Measurements from ENCODE around the gene DSCAM.

The DSCAM gene

GRCh38 chr21:40018871-40019475 is 828.0 kb downstream of the DSCAM start:
- H3K27ac ChIP-seq (ENCODE audit: low read depth, low read length) = no peak overlapping the region
- no peak overlapping the region for H3K4me2 ChIP-seq (ENCODE audit: low read depth, low read length, poor library complexity, severe bottlenecking)
- H3K27me3 ChIP-seq (ENCODE audit: low read length) = no peaks in the 10 kb centered on the region
- H3K9me3 ChIP-seq (ENCODE audit: insufficient read depth, low read length) = no peaks in the 10 kb centered on the region
- no peak overlapping the region for H3K9ac ChIP-seq (ENCODE audit: low read length)
- no peak for TF ChIP-seq EZH2phosphoT487 (conservative IDR thresholded peaks at IDR 0.05; ENCODE audit: low read length)
- no peak for TF ChIP-seq CTCF (IDR thresholded peaks at IDR 0.05; ENCODE audit: insufficient read depth, low read length, poor library complexity, severe bottlenecking)
- no peaks in the 10 kb centered on the region for H3F3A ChIP-seq (ENCODE audit: insufficient read depth)
- H2AFZ ChIP-seq (ENCODE audit: low read depth, low read length, severe bottlenecking) = no peak overlapping the region
- no peak overlapping the region for H3K4me3 ChIP-seq (ENCODE audit: insufficient read depth, low read length, poor library complexity, severe bottlenecking)
- no peaks in the 10 kb centered on the region for H3K79me2 ChIP-seq (ENCODE audit: insufficient read depth, low read length)
- no peaks in the 10 kb centered on the region for H3K36me3 ChIP-seq (ENCODE audit: low read length)
- no peaks in the 10 kb centered on the region for H4K20me1 ChIP-seq (ENCODE audit: low read depth, low read length)
- no peaks in the 10 kb centered on the region for H3K9me2 ChIP-seq (replicated peaks; ENCODE audit: insufficient read depth, low read length)

GRCh38 chr21:40016667-40017066 is 830.3 kb downstream of the DSCAM start:
- H3F3A ChIP-seq (ENCODE audit: insufficient read depth) = no peaks in the 10 kb centered on the region
- H3K27ac ChIP-seq (ENCODE audit: low read depth, low read length) = no peak overlapping the region
- no peak for TF ChIP-seq CTCF (IDR thresholded peaks at IDR 0.05; ENCODE audit: insufficient read depth, low read length, poor library complexity, severe bottlenecking)
- no peak for TF ChIP-seq EZH2phosphoT487 (conservative IDR thresholded peaks at IDR 0.05; ENCODE audit: low read length)
- no peaks in the 10 kb centered on the region for H4K20me1 ChIP-seq (ENCODE audit: low read depth, low read length)
- H3K27me3 ChIP-seq (ENCODE audit: low read length) = no peaks in the 10 kb centered on the region
- H3K4me2 ChIP-seq (ENCODE audit: low read depth, low read length, poor library complexity, severe bottlenecking) = no peak overlapping the region
- H3K79me2 ChIP-seq (ENCODE audit: insufficient read depth, low read length) = no peaks in the 10 kb centered on the region
- H3K9ac ChIP-seq (ENCODE audit: low read length) = no peak overlapping the region
- H3K36me3 ChIP-seq (ENCODE audit: low read length) = no peaks in the 10 kb centered on the region
- H3K9me2 ChIP-seq (replicated peaks; ENCODE audit: insufficient read depth, low read length) = no peaks in the 10 kb centered on the region
- H2AFZ ChIP-seq (ENCODE audit: low read depth, low read length, severe bottlenecking) = no peak overlapping the region
- no peak overlapping the region for H3K4me3 ChIP-seq (ENCODE audit: insufficient read depth, low read length, poor library complexity, severe bottlenecking)
- no peaks in the 10 kb centered on the region for H3K9me3 ChIP-seq (ENCODE audit: insufficient read depth, low read length)

- Histone ChIP-seq H3K27me3 (ENCODE audit: low read length) (no peaks in the 10 kb centered on the region), H3K9ac (ENCODE audit: low read length) (no peak overlapping the region), H3K79me2 (ENCODE audit: insufficient read depth, low read length) (no peaks in the 10 kb centered on the region), H4K20me1 (ENCODE audit: low read depth, low read length) (no peaks in the 10 kb centered on the region), H3F3A (ENCODE audit: insufficient read depth) (no peaks in the 10 kb centered on the region), H3K9me2 (replicated peaks; ENCODE audit: insufficient read depth, low read length) (no peaks in the 10 kb centered on the region), H3K36me3 (ENCODE audit: low read length) (no peaks in the 10 kb centered on the region), H3K4me2 (ENCODE audit: low read depth, low read length, poor library complexity, severe bottlenecking) (no peak overlapping the region), H3K4me3 (ENCODE audit: insufficient read depth, low read length, poor library complexity, severe bottlenecking) (no peak overlapping the region), H3K27ac (ENCODE audit: low read depth, low read length) (no peak overlapping the region), H2AFZ (ENCODE audit: low read depth, low read length, severe bottlenecking) (no peak overlapping the region), H3K9me3 (ENCODE audit: insufficient read depth, low read length) (no peaks in the 10 kb centered on the region)
- TF ChIP-seq CTCF (IDR thresholded peaks at IDR 0.05; ENCODE audit: insufficient read depth, low read length, poor library complexity, severe bottlenecking) (no peak), EZH2phosphoT487 (conservative IDR thresholded peaks at IDR 0.05; ENCODE audit: low read length) (no peak)
Measured at GRCh38 chr21:40016234-40016633, 830.7 kb downstream of the DSCAM start.

All from SU-DHL-6 (cell line).